Measurements from ENCODE around the gene PPIE. TPM values are rescaled to one million over a fixed set of nuclear protein-coding genes. Genes with fewer than 3 reads are reported as not detected.

The PPIE gene
- polyA plus RNA-seq: 10 to 100 TPM; 39.7 to 72.5 (median 55.6) TPM
- long read RNA-seq, donor 1: 0 reads
- long read RNA-seq, donor 2, transcript PPIE-201 (10 exons, 1,277 nt): major isoform, 6 of 6 reads
- long read RNA-seq, donor 2, partial matches to known transcripts: 0 of 6 reads
- long read RNA-seq, donor 2, other reads (novel, unspliced or antisense): 0 of 6 reads
- long read RNA-seq, donor 3, transcript PPIE-201 (10 exons, 1,277 nt): major isoform, 5 of 20 reads
- long read RNA-seq, donor 3, partial matches to known transcripts: 14 of 20 reads
- long read RNA-seq, donor 3, other reads (novel, unspliced or antisense): 0 of 20 reads
- long read RNA-seq, donor 4: 0 reads
- long read RNA-seq, donor 5, transcript PPIE-201 (10 exons, 1,277 nt): major isoform, 6 of 7 reads
- long read RNA-seq, donor 5, partial matches to known transcripts: 0 of 7 reads
- long read RNA-seq, donor 5, other reads (novel, unspliced or antisense): 0 of 7 reads
- long read RNA-seq, donor 6, transcript PPIE-201 (10 exons, 1,277 nt): major isoform, 7 of 13 reads
- long read RNA-seq, donor 6, partial matches to known transcripts: 0 of 13 reads
- long read RNA-seq, donor 6, other reads (novel, unspliced or antisense): 0 of 13 reads
- long read RNA-seq, donor 7: 0 reads
- long read RNA-seq, donor 8, partial matches to known transcripts: 0 of 1 reads
- long read RNA-seq, donor 8, other reads (novel, unspliced or antisense): 0 of 1 reads
- long read RNA-seq, donor 9, partial matches to known transcripts: 0 of 5 reads
- long read RNA-seq, donor 9, other reads (novel, unspliced or antisense): 0 of 5 reads
- long read RNA-seq, donor 10, transcript PPIE-201 (10 exons, 1,277 nt): major isoform, 16 of 20 reads
- long read RNA-seq, donor 10, partial matches to known transcripts: 0 of 20 reads
- long read RNA-seq, donor 10, other reads (novel, unspliced or antisense): 0 of 20 reads

- Histone ChIP-seq H3K36me3 (ENCODE audit: control insufficient read depth in 3 of 3, insufficient read depth in 2 of 3, low read depth in 1 of 3, low read length in 3 of 3) (peaks cover 7 to 16% (median 9%) of the 10 kb centered on the region in 3 donors), H3K4me1 (ENCODE audit: control insufficient read depth in 3 of 3, insufficient read depth in 2 of 3, low read depth in 1 of 3, low read length in 2 of 3) (peaks cover 0 to 6% (median 3%) of the 10 kb centered on the region in 3 donors), H3K9me3 (ENCODE audit: control insufficient read depth in 2 of 2, insufficient read depth in 1 of 2, low read depth in 1 of 2, low read length in 1 of 2) (no peaks in the 10 kb centered on the region), H3K27me3 (ENCODE audit: control insufficient read depth in 3 of 3, insufficient read depth in 3 of 3, low read length in 3 of 3) (peaks cover 0 to 20% (median under 1%) of the 10 kb centered on the region in 3 donors), H3K4me3 (ENCODE audit: low read depth in 1 of 3, low read length in 3 of 3) (peak within 1 kb of the TSS; percentile 72 to 81 (median 76)), H3K27ac (ENCODE audit: low read depth in 1 of 3, low read length in 2 of 3) (peak within 1 kb of the TSS; percentile 6 to 91 (median 79))
- peak; percentile 94 to 95 for DNase-seq
- no peak for FAIRE-seq
- WGBS, 3 donors: 1% methylated on average over 51 to 52 of the region's 52 CpGs
Observed at GRCh38 chr1:39738622-39739366, at the start of gene PPIE. Gene PPIE, plus strand, starts transcription at chr1:39738882. Its CDS starts 19 bp downstream, at chr1:39738901.

- Histone ChIP-seq H3K27me3 (ENCODE audit: control insufficient read depth in 3 of 3, insufficient read depth in 3 of 3, low read length in 3 of 3) (peaks cover 10 to 91% (median 18%) of the 10 kb centered on the region in 3 donors), H3K4me1 (ENCODE audit: control insufficient read depth in 3 of 3, insufficient read depth in 2 of 3, low read depth in 1 of 3, low read length in 2 of 3) (peaks cover 3 to 16% (median 7%) of the 10 kb centered on the region in 3 donors), H3K36me3 (ENCODE audit: control insufficient read depth in 3 of 3, insufficient read depth in 2 of 3, low read depth in 1 of 3, low read length in 3 of 3) (no peaks in the 10 kb centered on the region), H3K27ac (ENCODE audit: low read depth in 1 of 3, low read length in 2 of 3) (no peak overlapping the region), H3K9me3 (ENCODE audit: control insufficient read depth in 2 of 2, insufficient read depth in 1 of 2, low read depth in 1 of 2, low read length in 1 of 2) (no peaks in the 10 kb centered on the region), H3K4me3 (ENCODE audit: low read depth in 1 of 3, low read length in 3 of 3) (no peak overlapping the region)
- whole genome bisulfite sequencing, 3 donors: 72 to 77% (median 74%) methylated on average over 2 of the region's 2 CpGs
- no peak for DNase-seq
- FAIRE-seq: no peak
Observed at GRCh38 chr1:39689214-39689613, 49.5 kb upstream of the PPIE start.

GRCh38 chr1:39689635-39690034, 49.0 kb upstream of the PPIE start:
- no peaks in the 10 kb centered on the region for H3K9me3 ChIP-seq (ENCODE audit: control insufficient read depth in 2 of 2, insufficient read depth in 1 of 2, low read depth in 1 of 2, low read length in 1 of 2)
- DNase-seq (no peak), FAIRE-seq (no peak)
- H3K36me3 ChIP-seq (ENCODE audit: control insufficient read depth in 3 of 3, insufficient read depth in 2 of 3, low read depth in 1 of 3, low read length in 3 of 3): no peaks in the 10 kb centered on the region
- H3K27me3 ChIP-seq (ENCODE audit: control insufficient read depth in 3 of 3, insufficient read depth in 3 of 3, low read length in 3 of 3): peaks cover 7 to 91% (median 13%) of the 10 kb centered on the region in 3 donors
- H3K4me3 ChIP-seq (ENCODE audit: low read depth in 1 of 3, low read length in 3 of 3): no peak overlapping the region
- no peak overlapping the region for H3K27ac ChIP-seq (ENCODE audit: low read depth in 1 of 3, low read length in 2 of 3)
- H3K4me1 ChIP-seq (ENCODE audit: control insufficient read depth in 3 of 3, insufficient read depth in 2 of 3, low read depth in 1 of 3, low read length in 2 of 3): peaks cover 3 to 16% (median 7%) of the 10 kb centered on the region in 3 donors

- 16 to 30% (median 19%) methylated on average over 2 of the region's 2 CpGs for WGBS, 3 donors
- FAIRE-seq: no peak
- peaks cover 7 to 91% (median 12%) of the 10 kb centered on the region in 3 donors for H3K27me3 ChIP-seq (ENCODE audit: control insufficient read depth in 3 of 3, insufficient read depth in 3 of 3, low read length in 3 of 3)
Observed at GRCh38 chr1:39690225-39690624, 48.5 kb upstream of the PPIE start.

GRCh38 chr1:39690794-39691382, 47.8 kb upstream of the PPIE start:
- H3K9me3 ChIP-seq (ENCODE audit: control insufficient read depth in 2 of 2, insufficient read depth in 1 of 2, low read depth in 1 of 2, low read length in 1 of 2): no peaks in the 10 kb centered on the region
- DNase-seq (no peak), FAIRE-seq (no peak)
- no peaks in the 10 kb centered on the region for H3K36me3 ChIP-seq (ENCODE audit: control insufficient read depth in 3 of 3, insufficient read depth in 2 of 3, low read depth in 1 of 3, low read length in 3 of 3)
- WGBS, 3 donors: 14 to 22% (median 15%) methylated on average over 15 to 28 of the region's 28 CpGs
- H3K4me1 ChIP-seq (ENCODE audit: control insufficient read depth in 3 of 3, insufficient read depth in 2 of 3, low read depth in 1 of 3, low read length in 2 of 3): peaks cover 3 to 16% (median 7%) of the 10 kb centered on the region in 3 donors
- H3K27me3 ChIP-seq (ENCODE audit: control insufficient read depth in 3 of 3, insufficient read depth in 3 of 3, low read length in 3 of 3): peaks cover 7 to 91% (median 12%) of the 10 kb centered on the region in 3 donors
- H3K27ac ChIP-seq (ENCODE audit: low read depth in 1 of 3, low read length in 2 of 3): no peak overlapping the region
- H3K4me3 ChIP-seq (ENCODE audit: low read depth in 1 of 3, low read length in 3 of 3): peak overlapping the region in 2 of 3 donors; percentile 1 to 45

More at GRCh38 chr1:39690225-39690624, 48.5 kb upstream of the PPIE start:
- Histone ChIP-seq H3K4me3 (ENCODE audit: low read depth in 1 of 3, low read length in 3 of 3) (no peak overlapping the region), H3K4me1 (ENCODE audit: control insufficient read depth in 3 of 3, insufficient read depth in 2 of 3, low read depth in 1 of 3, low read length in 2 of 3) (peaks cover 3 to 16% (median 7%) of the 10 kb centered on the region in 3 donors), H3K27ac (ENCODE audit: low read depth in 1 of 3, low read length in 2 of 3) (no peak overlapping the region), H3K36me3 (ENCODE audit: control insufficient read depth in 3 of 3, insufficient read depth in 2 of 3, low read depth in 1 of 3, low read length in 3 of 3) (no peaks in the 10 kb centered on the region), H3K9me3 (ENCODE audit: control insufficient read depth in 2 of 2, insufficient read depth in 1 of 2, low read depth in 1 of 2, low read length in 1 of 2) (no peaks in the 10 kb centered on the region)
- no peak for DNase-seq

GRCh38 chr1:39691383-39692151, 47.1 kb upstream of the PPIE start, which contains the start of gene HPCAL4:
Gene HPCAL4, minus strand, starts transcription at chr1:39691433. Its CDS starts 6,830 bp downstream, at chr1:39684603.
- DNase-seq: peak; percentile 88 to 89
- no peak for FAIRE-seq
- no peaks in the 10 kb centered on the region for H3K9me3 ChIP-seq (ENCODE audit: control insufficient read depth in 2 of 2, insufficient read depth in 1 of 2, low read depth in 1 of 2, low read length in 1 of 2)
- peaks cover 7 to 86% (median 12%) of the 10 kb centered on the region in 3 donors for H3K27me3 ChIP-seq (ENCODE audit: control insufficient read depth in 3 of 3, insufficient read depth in 3 of 3, low read length in 3 of 3)
- 0 to 5% (median 3%) methylated on average over 35 to 47 of the region's 47 CpGs for WGBS, 3 donors
- peak within 1 kb of the TSS in 2 of 3 donors; percentile 30 to 45 for H3K4me3 ChIP-seq (ENCODE audit: low read depth in 1 of 3, low read length in 3 of 3)
- peaks cover 3 to 16% (median 7%) of the 10 kb centered on the region in 3 donors for H3K4me1 ChIP-seq (ENCODE audit: control insufficient read depth in 3 of 3, insufficient read depth in 2 of 3, low read depth in 1 of 3, low read length in 2 of 3)
- no peaks in the 10 kb centered on the region for H3K36me3 ChIP-seq (ENCODE audit: control insufficient read depth in 3 of 3, insufficient read depth in 2 of 3, low read depth in 1 of 3, low read length in 3 of 3)
- H3K27ac ChIP-seq (ENCODE audit: low read depth in 1 of 3, low read length in 2 of 3): no peak within 1 kb of the TSS

Data from small intestine (tissue), 16 donors.